ENCODE data around the gene ZNF516.

The ZNF516 gene

DNA sequence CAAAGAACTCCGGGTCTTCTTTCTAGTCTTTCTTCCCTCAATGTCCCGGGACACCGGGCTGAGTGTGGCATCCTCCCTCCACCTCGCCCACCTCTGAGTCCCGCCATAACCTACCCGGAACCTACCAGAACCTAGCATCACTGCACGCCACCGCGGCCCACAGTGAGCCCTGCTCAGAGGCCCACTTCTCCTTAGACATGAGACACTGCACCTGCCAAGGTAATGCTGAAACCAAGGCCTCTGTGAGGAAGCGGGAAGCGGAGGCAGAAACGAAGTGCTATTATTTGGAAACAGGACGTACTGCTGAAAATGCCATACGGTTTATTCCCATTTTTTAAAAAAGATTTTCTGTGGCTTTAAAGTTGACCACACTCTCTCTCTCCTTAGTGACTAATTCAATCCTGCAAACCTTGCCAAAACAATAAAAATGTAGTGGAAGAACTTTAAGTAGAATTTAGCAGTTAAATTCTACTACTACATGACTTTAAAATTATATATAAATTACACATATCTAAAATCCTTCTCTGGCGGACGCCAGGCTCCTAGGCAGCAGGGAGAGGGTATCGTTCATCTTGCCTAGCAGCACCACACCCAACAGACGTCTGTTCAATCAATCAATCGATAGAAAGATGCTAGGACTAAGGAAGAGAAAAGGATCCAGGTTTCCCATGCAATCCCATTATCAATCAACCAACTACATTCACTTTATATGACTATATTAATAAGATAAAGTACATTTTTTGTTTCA is 82.0 kb downstream of the ZNF516 start:
- no peak overlapping the region for H3K4me3 ChIP-seq (ENCODE audit: low read length)
- no peak overlapping the region for H2AFZ ChIP-seq (ENCODE audit: low read depth, low read length)
- H3K9me3 ChIP-seq (ENCODE audit: low read length): peaks cover 2% of the 10 kb centered on the region
- no peaks in the 10 kb centered on the region for H3K27me3 ChIP-seq (ENCODE audit: insufficient read depth, low read length)
- H3K36me3 ChIP-seq (ENCODE audit: insufficient read depth, low read length): peaks cover 9% of the 10 kb centered on the region
- no peaks in the 10 kb centered on the region for H3K4me1 ChIP-seq (ENCODE audit: insufficient read depth, low read length)

DNA sequence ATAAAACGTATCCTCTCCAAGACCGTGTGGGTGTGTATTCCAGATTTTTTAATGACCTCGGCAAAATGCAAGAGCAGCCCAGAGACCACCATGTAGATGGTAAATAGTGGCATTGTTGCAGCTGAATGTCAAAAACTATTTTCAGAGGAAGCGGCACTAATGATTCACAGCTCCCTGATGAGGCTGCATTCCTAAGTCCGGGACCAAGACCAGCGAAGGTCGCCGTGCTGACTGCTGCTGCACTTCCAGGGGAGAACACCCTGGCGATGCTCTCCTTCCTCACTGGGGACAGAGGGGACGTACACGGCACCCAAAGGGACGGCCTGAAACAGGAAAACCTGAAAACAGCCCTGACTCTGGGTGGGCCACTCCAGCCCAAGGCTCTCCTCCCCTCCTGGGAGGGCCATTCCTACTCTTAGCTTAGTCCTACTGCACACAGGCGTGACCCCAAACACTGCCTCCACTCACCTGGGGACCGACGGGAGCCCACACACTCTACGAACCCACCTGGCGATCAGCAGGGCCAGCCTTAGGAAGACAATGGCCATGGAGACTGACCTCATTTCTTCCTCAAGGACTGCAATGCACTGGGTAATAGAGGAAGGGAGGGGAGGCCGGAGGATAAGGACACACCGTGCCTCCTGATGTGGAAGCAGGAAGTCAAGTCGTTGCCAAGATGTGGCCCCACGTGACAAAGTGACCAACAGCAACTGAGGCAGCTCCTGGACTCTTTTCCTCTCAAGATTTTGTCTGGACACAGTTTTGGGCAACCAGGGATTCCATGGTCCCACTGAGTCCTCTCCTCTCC is 82.8 kb downstream of the ZNF516 start:
- Histone ChIP-seq H3K9me3 (ENCODE audit: low read length) (peaks cover 2% of the 10 kb centered on the region), H3K4me3 (ENCODE audit: low read length) (no peak overlapping the region), H3K4me1 (ENCODE audit: insufficient read depth, low read length) (no peaks in the 10 kb centered on the region), H2AFZ (ENCODE audit: low read depth, low read length) (no peak overlapping the region), H3K36me3 (ENCODE audit: insufficient read depth, low read length) (peaks cover 10% of the 10 kb centered on the region), H3K27me3 (ENCODE audit: insufficient read depth, low read length) (no peaks in the 10 kb centered on the region)

GRCh38 chr18:76410660-76411417 is 84.2 kb downstream of the ZNF516 start:
- no peak overlapping the region for H2AFZ ChIP-seq (ENCODE audit: low read depth, low read length)
- H3K4me3 ChIP-seq (ENCODE audit: low read length): no peak overlapping the region
- H3K27me3 ChIP-seq (ENCODE audit: insufficient read depth, low read length): no peaks in the 10 kb centered on the region
- no peaks in the 10 kb centered on the region for H3K4me1 ChIP-seq (ENCODE audit: insufficient read depth, low read length)
- peaks cover 12% of the 10 kb centered on the region for H3K36me3 ChIP-seq (ENCODE audit: insufficient read depth, low read length)
- H3K9me3 ChIP-seq (ENCODE audit: low read length): peaks cover 2% of the 10 kb centered on the region

DNA sequence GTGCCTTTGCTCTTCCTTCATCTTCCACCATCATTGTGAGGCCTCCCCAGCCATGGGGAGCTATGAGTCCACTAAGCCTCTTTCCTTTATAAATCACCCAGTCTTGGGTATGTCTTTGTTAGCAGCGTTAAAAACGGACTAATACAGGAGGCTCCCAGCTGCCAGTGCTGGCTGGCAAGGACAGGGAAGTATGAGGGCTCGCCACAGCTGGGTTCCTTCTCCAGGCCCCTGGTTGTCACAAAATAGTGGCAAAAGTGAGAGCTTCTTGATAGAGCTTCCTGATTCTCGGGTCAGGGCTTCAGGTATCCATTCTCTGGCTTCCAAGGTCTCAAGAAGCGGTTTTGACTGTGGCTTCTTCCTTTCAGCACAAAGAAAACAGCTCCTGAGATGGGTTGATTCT is 85.0 kb downstream of the ZNF516 start:
- no peak overlapping the region for H3K4me3 ChIP-seq (ENCODE audit: low read length)
- H3K4me1 ChIP-seq (ENCODE audit: insufficient read depth, low read length): no peaks in the 10 kb centered on the region
- H3K27me3 ChIP-seq (ENCODE audit: insufficient read depth, low read length): no peaks in the 10 kb centered on the region
- H3K36me3 ChIP-seq (ENCODE audit: insufficient read depth, low read length): peaks cover 14% of the 10 kb centered on the region
- peaks cover 2% of the 10 kb centered on the region for H3K9me3 ChIP-seq (ENCODE audit: low read length)
- H2AFZ ChIP-seq (ENCODE audit: low read depth, low read length): no peak overlapping the region

GRCh38 chr18:76408480-76409067 is 86.5 kb downstream of the ZNF516 start:
- peaks cover 20% of the 10 kb centered on the region for H3K36me3 ChIP-seq (ENCODE audit: insufficient read depth, low read length)
- no peaks in the 10 kb centered on the region for H3K4me1 ChIP-seq (ENCODE audit: insufficient read depth, low read length)
- no peaks in the 10 kb centered on the region for H3K27me3 ChIP-seq (ENCODE audit: insufficient read depth, low read length)
- H3K9me3 ChIP-seq (ENCODE audit: low read length): peaks cover 2% of the 10 kb centered on the region
- no peak overlapping the region for H3K4me3 ChIP-seq (ENCODE audit: low read length)
- no peak overlapping the region for H2AFZ ChIP-seq (ENCODE audit: low read depth, low read length)

GRCh38 chr18:76407681-76408080 is 87.4 kb downstream of the ZNF516 start:
- H3K4me3 ChIP-seq (ENCODE audit: low read length): no peak overlapping the region
- H3K36me3 ChIP-seq (ENCODE audit: insufficient read depth, low read length): peaks cover 22% of the 10 kb centered on the region

GRCh38 chr18:76406791-76407190 is 88.3 kb downstream of the ZNF516 start:
- H3K27me3 ChIP-seq (ENCODE audit: insufficient read depth, low read length): no peaks in the 10 kb centered on the region
- H3K36me3 ChIP-seq (ENCODE audit: insufficient read depth, low read length): peaks cover 24% of the 10 kb centered on the region
- no peak overlapping the region for H3K4me3 ChIP-seq (ENCODE audit: low read length)
- H2AFZ ChIP-seq (ENCODE audit: low read depth, low read length): no peak overlapping the region
- H3K4me1 ChIP-seq (ENCODE audit: insufficient read depth, low read length): no peaks in the 10 kb centered on the region
- peaks cover 2% of the 10 kb centered on the region for H3K9me3 ChIP-seq (ENCODE audit: low read length)

More at GRCh38 chr18:76407681-76408080, 87.4 kb downstream of the ZNF516 start:
- no peaks in the 10 kb centered on the region for H3K27me3 ChIP-seq (ENCODE audit: insufficient read depth, low read length)
- peaks cover 2% of the 10 kb centered on the region for H3K9me3 ChIP-seq (ENCODE audit: low read length)
- H3K4me1 ChIP-seq (ENCODE audit: insufficient read depth, low read length): no peaks in the 10 kb centered on the region
- no peak overlapping the region for H2AFZ ChIP-seq (ENCODE audit: low read depth, low read length)

DNA sequence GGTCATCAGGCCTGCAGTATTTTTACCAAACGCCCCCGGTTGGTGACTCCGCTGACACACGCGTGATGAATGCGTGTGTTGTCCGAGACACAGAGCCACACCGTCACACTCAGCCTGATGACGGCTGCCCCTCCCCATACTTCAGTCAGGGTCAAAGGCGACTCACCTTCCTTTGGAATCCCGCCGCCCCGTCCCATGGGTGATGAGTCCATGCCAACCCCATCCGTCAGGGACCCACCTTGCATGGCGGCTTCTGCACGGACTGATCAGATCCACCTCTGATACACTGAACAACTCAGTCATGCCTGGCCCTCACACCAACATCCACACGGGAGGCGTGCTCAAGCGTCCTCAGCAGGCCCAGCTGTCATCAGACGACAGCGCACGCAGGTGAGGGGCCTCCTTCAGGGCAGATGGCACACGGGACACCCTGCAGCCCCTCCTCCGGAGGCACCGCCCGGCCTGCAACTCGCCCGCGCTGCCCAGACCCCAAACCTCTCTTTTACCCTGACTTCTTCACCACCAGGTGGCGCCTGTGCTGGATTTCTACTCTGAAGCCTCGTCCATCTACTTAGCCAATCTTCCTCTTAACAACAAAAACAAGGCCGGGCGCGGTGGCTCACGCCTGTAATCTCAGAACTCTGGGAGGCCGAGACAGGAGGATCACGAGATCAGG is 89.2 kb downstream of the ZNF516 start:
- no peaks in the 10 kb centered on the region for H3K27me3 ChIP-seq (ENCODE audit: insufficient read depth, low read length)
- no peak overlapping the region for H3K4me3 ChIP-seq (ENCODE audit: low read length)
- no peaks in the 10 kb centered on the region for H3K4me1 ChIP-seq (ENCODE audit: insufficient read depth, low read length)
- peaks cover 2% of the 10 kb centered on the region for H3K9me3 ChIP-seq (ENCODE audit: low read length)
- H2AFZ ChIP-seq (ENCODE audit: low read depth, low read length): no peak overlapping the region
- peaks cover 24% of the 10 kb centered on the region for H3K36me3 ChIP-seq (ENCODE audit: insufficient read depth, low read length)

DNA sequence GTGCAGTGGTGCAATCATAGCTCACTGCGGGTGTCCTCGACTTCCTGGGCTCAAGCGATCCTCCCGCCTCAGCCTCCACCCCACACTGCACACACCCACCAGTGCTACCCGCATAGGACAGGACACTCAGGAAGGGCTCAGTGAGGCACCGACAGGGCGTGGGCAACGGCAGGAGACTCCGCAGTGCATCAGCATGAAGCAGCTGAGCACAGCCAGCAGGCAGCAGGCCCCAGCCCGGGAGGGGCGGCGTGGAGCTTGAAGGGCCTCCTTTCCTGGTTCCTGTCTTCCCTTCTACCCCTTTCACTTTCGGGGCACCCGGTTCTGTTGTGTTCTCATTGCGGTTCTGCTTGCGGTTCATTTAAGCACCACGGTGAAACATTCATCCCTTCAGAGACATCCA is 89.8 kb downstream of the ZNF516 start:
- no peaks in the 10 kb centered on the region for H3K27me3 ChIP-seq (ENCODE audit: insufficient read depth, low read length)
- H3K4me3 ChIP-seq (ENCODE audit: low read length): no peak overlapping the region
- peaks cover 2% of the 10 kb centered on the region for H3K9me3 ChIP-seq (ENCODE audit: low read length)
- peaks cover 24% of the 10 kb centered on the region for H3K36me3 ChIP-seq (ENCODE audit: insufficient read depth, low read length)
- H3K4me1 ChIP-seq (ENCODE audit: insufficient read depth, low read length): no peaks in the 10 kb centered on the region
- no peak overlapping the region for H2AFZ ChIP-seq (ENCODE audit: low read depth, low read length)

DNA sequence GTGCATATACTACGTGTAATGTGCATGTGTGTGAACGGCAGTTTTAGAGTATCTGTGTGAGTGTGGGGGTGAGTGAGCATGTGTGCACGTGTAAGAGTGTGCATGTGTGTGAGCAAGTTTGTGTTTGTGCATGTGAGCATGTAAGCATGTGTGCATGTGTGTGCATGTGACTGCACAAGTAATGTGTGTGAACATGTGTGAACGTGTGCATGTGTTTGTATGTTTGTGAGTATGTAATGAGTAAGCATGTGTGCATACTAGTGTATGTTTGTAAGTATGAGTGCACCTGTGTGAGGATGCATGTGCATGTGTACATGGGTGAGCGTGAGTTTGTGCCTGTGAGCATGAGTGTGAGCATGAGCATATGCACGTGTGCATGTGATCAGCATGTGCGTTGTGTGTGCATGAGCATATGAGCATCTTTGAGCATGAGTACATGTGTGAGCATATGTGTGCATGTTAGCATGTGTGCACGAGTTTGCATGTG is 90.7 kb downstream of the ZNF516 start:
- no peaks in the 10 kb centered on the region for H3K9me3 ChIP-seq (ENCODE audit: low read length)
- H3K27me3 ChIP-seq (ENCODE audit: insufficient read depth, low read length): no peaks in the 10 kb centered on the region
- H3K4me1 ChIP-seq (ENCODE audit: insufficient read depth, low read length): peaks cover 4% of the 10 kb centered on the region
- H3K36me3 ChIP-seq (ENCODE audit: insufficient read depth, low read length): peaks cover 20% of the 10 kb centered on the region
- H2AFZ ChIP-seq (ENCODE audit: low read depth, low read length): no peak overlapping the region
- H3K4me3 ChIP-seq (ENCODE audit: low read length): no peak overlapping the region

- no peaks in the 10 kb centered on the region for H3K27me3 ChIP-seq (ENCODE audit: insufficient read depth, low read length)
- H3K4me1 ChIP-seq (ENCODE audit: insufficient read depth, low read length): peaks cover 15% of the 10 kb centered on the region
- peaks cover 14% of the 10 kb centered on the region for H3K36me3 ChIP-seq (ENCODE audit: insufficient read depth, low read length)
- no peaks in the 10 kb centered on the region for H3K9me3 ChIP-seq (ENCODE audit: low read length)
- no peak overlapping the region for H2AFZ ChIP-seq (ENCODE audit: low read depth, low read length)
- no peak overlapping the region for H3K4me3 ChIP-seq (ENCODE audit: low read length)
Observed at GRCh38 chr18:76402026-76402990, 92.7 kb downstream of the ZNF516 start.
